H1 (cell line): ENCODE data around the gene MITF. TPM values are rescaled to one million over a fixed set of nuclear protein-coding genes. Genes with fewer than 3 reads are reported as not detected.

ENCODE experiments used
- CTCF ChIA-PET: fragments of 300-600 bp; sonication (Branson Sonifier 250); formaldehyde crosslinking; loops from one replicate; lab custom pipeline; 2021; ENCODE audit not compliant: partially characterized antibody; lab: Charles Lee
- POLR2A ChIA-PET: fragments of 300-600 bp; sonication (Branson Sonifier 250); formaldehyde crosslinking; loops from one replicate; lab custom pipeline; 2021; ENCODE audit warnings: inconsistent platforms; ENCODE audit not compliant: partially characterized antibody; lab: Charles Lee
- DNase-seq, 2 experiments: peaks; one replicate each; pipeline versions ENCODE4 v3.0.0 to v3.0.0-alpha.2; 2010 to 2022; ENCODE audit warnings: low spot score in 2 of 2, low read depth in 1 of 2, mixed read lengths in 1 of 2
- FAIRE-seq: peaks from 2 replicates; lab custom pipeline; 2011; peaks lifted over from hg19 to GRCh38; lab: Jason Lieb, UNC
- H2AFZ ChIP-seq: 2 replicates; pipeline ENCODE4 v1.8.1; 2012; ENCODE audit warnings: low read length, inconsistent platforms
- H2AK5ac ChIP-seq: 2 replicates; pipeline ENCODE4 v1.6.1; 2013; ENCODE audit warnings: low read depth, low read length
- H2BK120ac ChIP-seq: replicated peaks from 2 replicates; pipeline ENCODE3; 2013; ENCODE audit warnings: low read depth, low read length, inconsistent platforms
- H2BK12ac ChIP-seq: 2 replicates; pipeline ENCODE4 v1.6.1; 2013; ENCODE audit warnings: low read depth, low read length
- H2BK15ac ChIP-seq: 2 replicates; pipeline ENCODE4 v1.6.1; 2013; ENCODE audit warnings: low read length
- H2BK20ac ChIP-seq: 2 replicates; pipeline ENCODE4 v1.6.1; 2013; ENCODE audit warnings: low read length
- H2BK5ac ChIP-seq: 2 replicates; pipeline ENCODE4 v1.6.1; 2013; ENCODE audit warnings: low read depth, low read length
- H3K14ac ChIP-seq: 2 replicates; pipeline ENCODE4 v1.6.1; 2013; ENCODE audit warnings: inconsistent platforms; ENCODE audit not compliant: insufficient read length
- H3K18ac ChIP-seq: 2 replicates; pipeline ENCODE4 v1.6.1; 2013; ENCODE audit warnings: low read length; ENCODE audit errors: extremely low read depth
- H3K23ac ChIP-seq: 2 replicates; pipeline ENCODE4 v1.6.1; 2013; ENCODE audit warnings: inconsistent platforms; ENCODE audit not compliant: insufficient read length
- H3K23me2 ChIP-seq: 2 replicates; pipeline ENCODE4 v1.6.1; 2013; ENCODE audit warnings: low read depth, low read length
- H3K27ac ChIP-seq: 2 replicates; pipeline ENCODE4 v1.6.1; 2011; ENCODE audit warnings: low read depth, low read length, inconsistent platforms
- H3K27me3 ChIP-seq, 4 experiments: replicated peaks in 1 of 4; 1 replicate in 1 of 4; 2 replicates in 3 of 4; pipeline versions ENCODE4 v1.6.1 to v1.8.1; 2011 to 2013; ENCODE audit warnings: low read length in 3 of 4, mild to moderate bottlenecking in 3 of 4, inconsistent platforms in 2 of 4, mixed read lengths in 2 of 4, moderate library complexity in 1 of 4; ENCODE audit not compliant: control insufficient read depth in 3 of 4, insufficient read depth in 3 of 4; ENCODE audit errors: extremely low read depth in 1 of 4
- H3K36me3 ChIP-seq, 4 experiments: 2 replicates each; pipeline versions ENCODE4 v1.6.1 to v1.8.1; 2011 to 2013; ENCODE audit warnings: mild to moderate bottlenecking in 4 of 4, low read length in 3 of 4, moderate library complexity in 2 of 4, control low read depth in 1 of 4, inconsistent platforms in 1 of 4; ENCODE audit not compliant: insufficient read depth in 4 of 4, control insufficient read depth in 2 of 4
- H3K4ac ChIP-seq: replicated peaks from 2 replicates; pipeline ENCODE3; 2013; ENCODE audit warnings: low read length, low read depth, mixed read lengths, inconsistent platforms; ENCODE audit not compliant: insufficient read length
- H3K4me1 ChIP-seq, 4 experiments: replicated peaks in 1 of 4; 1 replicate in 1 of 4; 2 replicates in 3 of 4; pipeline versions ENCODE4 v1.6.1 to v1.8.1; 2011 to 2013; ENCODE audit warnings: low read length in 3 of 4, inconsistent platforms in 2 of 4, mixed read lengths in 1 of 4; ENCODE audit not compliant: insufficient read depth in 4 of 4, control insufficient read depth in 3 of 4
- H3K4me2 ChIP-seq, 2 experiments: 2 replicates each; pipeline versions ENCODE4 v1.6.1 to v1.8.1; 2011 to 2013; ENCODE audit warnings: low read depth in 2 of 2, low read length in 2 of 2, control low read depth in 1 of 2, inconsistent platforms in 1 of 2, mild to moderate bottlenecking in 1 of 2; ENCODE audit not compliant: insufficient read depth in 1 of 2
- H3K4me3 ChIP-seq, 4 experiments: fragments of 200-600, 300-600 bp in 1 of 4; sonication (generic), shearing (Covaris generic), sonication (Bioruptor Twin) in 1 of 4; 2 replicates each; pipeline versions ENCODE4 v1.5.1 to v1.8.1; 2011 to 2016; ENCODE audit warnings: low read length in 4 of 4, low read depth in 3 of 4, control low read depth in 2 of 4, inconsistent platforms in 2 of 4, mild to moderate bottlenecking in 2 of 4, mixed read lengths in 1 of 4, moderate library complexity in 1 of 4; ENCODE audit not compliant: insufficient read depth in 2 of 4; ENCODE audit errors: extremely low read depth in 1 of 4
- H3K56ac ChIP-seq: replicated peaks from 2 replicates; pipeline ENCODE3; 2013; ENCODE audit warnings: low read depth, mild to moderate bottlenecking, mixed read lengths, low read length, inconsistent platforms; ENCODE audit not compliant: insufficient read length
- H3K79me1 ChIP-seq: 2 replicates; pipeline ENCODE4 v1.6.1; 2013; ENCODE audit warnings: low read depth, low read length, control low read depth
- H3K79me2 ChIP-seq, 2 experiments: 2 replicates each; pipeline versions ENCODE4 v1.6.1 to v1.8.1; 2012 to 2013; ENCODE audit warnings: low read length in 2 of 2, mild to moderate bottlenecking in 2 of 2, inconsistent platforms in 1 of 2; ENCODE audit not compliant: insufficient read depth in 2 of 2, control insufficient read depth in 1 of 2
- H3K9ac ChIP-seq, 4 experiments: replicated peaks in 1 of 4; 1 replicate in 1 of 4; 2 replicates in 3 of 4; pipeline versions ENCODE4 v1.6.1 to v1.8.1; 2011 to 2013; ENCODE audit warnings: low read depth in 3 of 4, low read length in 3 of 4, control low read depth in 2 of 4, mild to moderate bottlenecking in 2 of 4, moderate library complexity in 2 of 4, inconsistent platforms in 1 of 4; ENCODE audit errors: extremely low read depth in 1 of 4
- H3K9me3 ChIP-seq, 2 experiments: 2 replicates each; pipeline versions ENCODE4 v1.6.1 to v1.8.1; 2012 to 2013; ENCODE audit warnings: mild to moderate bottlenecking in 2 of 2, moderate library complexity in 2 of 2, control low read depth in 1 of 2, inconsistent platforms in 1 of 2, low read depth in 1 of 2, low read length in 1 of 2, mixed read lengths in 1 of 2; ENCODE audit not compliant: insufficient read depth in 2 of 2
- H4K20me1 ChIP-seq, 2 experiments: replicated peaks in 1 of 2; 2 replicates each; pipeline versions ENCODE3 to v1.8.1; 2011 to 2013; ENCODE audit warnings: inconsistent platforms in 2 of 2, low read length in 2 of 2, mild to moderate bottlenecking in 1 of 2; ENCODE audit not compliant: insufficient read depth in 2 of 2, control insufficient read depth in 1 of 2
- H4K5ac ChIP-seq: 2 replicates; pipeline ENCODE4 v1.6.1; 2013; ENCODE audit warnings: low read length, low read depth, mixed read lengths, inconsistent platforms; ENCODE audit not compliant: insufficient read length
- H4K8ac ChIP-seq: 2 replicates; pipeline ENCODE4 v1.8.0; 2013; ENCODE audit warnings: mild to moderate bottlenecking, moderate library complexity, low read length, inconsistent platforms; ENCODE audit not compliant: insufficient read depth; ENCODE audit errors: extremely low read depth
- H4K91ac ChIP-seq: replicated peaks from 2 replicates; pipeline ENCODE3; 2013; ENCODE audit warnings: low read length, mixed read lengths, inconsistent platforms; ENCODE audit not compliant: insufficient read length
- ASH2L ChIP-seq: fragments of 200-600, 300-600 bp; sonication (generic); IDR thresholded peaks from one replicate; pipeline ENCODE4 v1.7.1; 2017; ENCODE audit warnings: low read length
- CBX5 ChIP-seq: fragments of 300-800, 300-1000 bp; sonication (generic); IDR thresholded peaks from 2 replicates; pipeline ENCODE4 v1.7.1; 2016; ENCODE audit warnings: antibody characterized with exemption, low read length, low read depth
- CEBPB ChIP-seq: IDR thresholded peaks from 2 replicates; pipeline ENCODE4 v1.6.1; 2012; ENCODE audit warnings: low read depth, low read length
- HDAC6 ChIP-seq: IDR thresholded peaks from one replicate; pipeline ENCODE4 v1.7.1; 2012; ENCODE audit warnings: low read depth, mild to moderate bottlenecking, inconsistent platforms, low read length, moderate library complexity
- KDM1A ChIP-seq: fragments of 200-600, 300-600 bp; sonication (generic); IDR thresholded peaks from 2 replicates; pipeline ENCODE4 v1.7.1; 2016; ENCODE audit warnings: mild to moderate bottlenecking, low read length, borderline replicate concordance
- NANOG ChIP-seq: IDR thresholded peaks from 2 replicates; pipeline ENCODE4 v1.6.1; 2011; ENCODE audit warnings: low read length, low read depth, mild to moderate bottlenecking, inconsistent platforms; ENCODE audit not compliant: insufficient read depth, poor library complexity, severe bottlenecking
- PHF8 ChIP-seq: fragments of 200-600 bp; sonication (generic); conservative IDR thresholded peaks from 2 replicates; pipeline ENCODE4 v1.7.1; 2012; ENCODE audit warnings: low read depth, mild to moderate bottlenecking, inconsistent platforms, low read length, moderate library complexity
- POLR2AphosphoS5 ChIP-seq: IDR thresholded peaks from 2 replicates; pipeline ENCODE4 v1.6.1; 2011; ENCODE audit warnings: low read depth, low read length
- POU5F1 ChIP-seq: IDR thresholded peaks from 2 replicates; pipeline ENCODE4 v1.6.1; 2011; ENCODE audit warnings: low read depth, mild to moderate bottlenecking, low read length, moderate library complexity
- RAD21 ChIP-seq, 2 experiments: IDR thresholded peaks in 1 of 2; conservative IDR thresholded peaks in 1 of 2; 2 replicates each; pipeline ENCODE4 v1.6.1; 2011; ENCODE audit warnings: low read depth in 2 of 2, low read length in 2 of 2, improper control_type of control experiment in 1 of 2, inconsistent platforms in 1 of 2, mild to moderate bottlenecking in 1 of 2, moderate library complexity in 1 of 2
- RBBP5 ChIP-seq: IDR thresholded peaks from 2 replicates; pipeline ENCODE4 v1.7.1; 2012; ENCODE audit warnings: low read depth, mild to moderate bottlenecking, inconsistent platforms, low read length, moderate library complexity, borderline replicate concordance
- TBP ChIP-seq: IDR thresholded peaks from 2 replicates; pipeline ENCODE4 v1.6.1; 2011; ENCODE audit warnings: low read depth, low read length, improper control_type of control experiment
- TCF12 ChIP-seq: IDR thresholded peaks from 2 replicates; pipeline ENCODE4 v1.6.1; 2011; ENCODE audit warnings: low read depth, mild to moderate bottlenecking, low read length
- WGBS, 2 experiments: shearing (Covaris generic) in 1 of 2; methylation state at CpG; one replicate each; pipeline versions ENCODE4 v1.1.6 to v1.1.7; 2013 to 2015; ENCODE audit warnings: low lambda C conversion rate in 2 of 2, mixed read lengths in 2 of 2, inconsistent platforms in 1 of 2, low coverage in 1 of 2, missing lambda C conversion rate in 1 of 2; ENCODE audit not compliant: insufficient replicate concordance in 2 of 2, insufficient coverage in 1 of 2, insufficient read length in 1 of 2; ENCODE audit errors: extremely low coverage in 1 of 2, missing lambda C conversion rate in 1 of 2; 5-methylcytosine and 5-hydroxymethylcytosine counted together
- polyA plus RNA-seq, 7 experiments: library from polyadenylated mRNA; depleted of rRNA in 3 of 7; stranded (reverse) in 5 of 7; unstranded in 2 of 7; fragments of >200 nt in 5 of 7; fragments of 200-250 nt in 2 of 7; gene quantifications; 1 replicate in 5 of 7; 2 replicates in 1 of 7; 4 replicates in 1 of 7; pipeline versions ENCODE4 v1.2.1 to v1.2.3, GENCODE V29; 2011 to 2013; ENCODE audit warnings: missing spikeins in 2 of 7, mixed read lengths in 2 of 7
- total RNA-seq: library from RNA; stranded (reverse); fragmentation: NEBNext Ultra II Directional; extraction: Animal tissue kit (Norgen Biotek cat#: 25700); gene quantifications from 2 replicates; pipeline ENCODE4 v1.2.1, GENCODE V29; 2021

MITF gene
- total and polyA plus RNA-seq, 2 of the 8 experiments (the other 6 are each of a cell fraction or from before 2014, with no cell fraction given): 0.53 to 1.4 TPM

GRCh38 chr3:69809076-69809835 lies 70.0 kb downstream of the MITF start:
- CTCF ChIA-PET: no interaction called here
- no peaks in the 10 kb centered on the region for H3K4me1 ChIP-seq
- H4K20me1 ChIP-seq: no peaks in the 10 kb centered on the region
- no peak overlapping the region for H2AFZ ChIP-seq
- no peaks in the 10 kb centered on the region for H3K79me2 ChIP-seq
- H3K4ac ChIP-seq: no peak overlapping the region
- H4K91ac ChIP-seq: no peak overlapping the region
- no peak for TF ChIP-seq NANOG
- TF ChIP-seq RBBP5: no peak
- no peak for TF ChIP-seq CEBPB
- no peak for TF ChIP-seq HDAC6
- no peak for TF ChIP-seq TBP
- no peak for TF ChIP-seq PHF8
- TF ChIP-seq RAD21 (IDR thresholded peaks at IDR 0.05 in 1 of 2, conservative IDR thresholded peaks at IDR 0.05 in 1 of 2; ENCODE audit: low read depth in 2 of 2, low read length in 2 of 2): no peak
- no peak for TF ChIP-seq CBX5
- no peak for TF ChIP-seq POLR2AphosphoS5
- TF ChIP-seq TCF12: no peak
- TF ChIP-seq ASH2L: no peak
- TF ChIP-seq POU5F1: no peak
- TF ChIP-seq KDM1A: no peak
- no peak overlapping the region for H3K4me2 ChIP-seq
- H2BK12ac ChIP-seq: no peak overlapping the region
- no peak overlapping the region for H3K4me3 ChIP-seq
- no peak overlapping the region for H2BK15ac ChIP-seq
- peaks cover 0 to 1% (median 0%) of the 10 kb centered on the region in 4 experiments; a peak in 1 of 7 replicates for H3K27me3 ChIP-seq
- H2BK5ac ChIP-seq: no peak overlapping the region
- H3K79me1 ChIP-seq: no peaks in the 10 kb centered on the region
- DNase-seq: no peak
- H3K23me2 ChIP-seq: peaks cover 2% of the 10 kb centered on the region; the same call in 1 of the 2 replicates
- H4K8ac ChIP-seq: no peak overlapping the region
- no peak overlapping the region for H3K56ac ChIP-seq
- H2BK120ac ChIP-seq: no peak overlapping the region
- H3K27ac ChIP-seq: no peak overlapping the region
- no peak overlapping the region for H3K14ac ChIP-seq
- POLR2A ChIA-PET: no interaction called here
- H3K9me3 ChIP-seq: no peaks in the 10 kb centered on the region
- no peak overlapping the region for H3K9ac ChIP-seq
- H3K36me3 ChIP-seq: no peaks in the 10 kb centered on the region
- WGBS, 2 experiments: 59% methylated on average over 1 of the region's 1 CpG; no CpG with 5 or more reads in 1 of the 2 experiments
- no peak for FAIRE-seq
- H2BK20ac ChIP-seq: no peak overlapping the region
- no peak overlapping the region for H2AK5ac ChIP-seq
- no peak overlapping the region for H3K18ac ChIP-seq
- H3K23ac ChIP-seq: no peak overlapping the region
- H4K5ac ChIP-seq: no peak overlapping the region
